HG03432 (cell line): ENCODE data around the gene SMIM17.
"Not testable (repeated sequence)": the region's sequence is repeated elsewhere in the genome, so short reads cannot be mapped to it uniquely, and the experiment has no call there.

ENCODE experiments used
- ATAC-seq: cut with Tn5 transposase; IDR thresholded peaks from one replicate; pipeline ENCODE4 v1.9.1; 2021; ENCODE audit warnings: mild to moderate bottlenecking, moderate library complexity; ENCODE audit not compliant: unreplicated experiment

Gene SMIM17

DNA sequence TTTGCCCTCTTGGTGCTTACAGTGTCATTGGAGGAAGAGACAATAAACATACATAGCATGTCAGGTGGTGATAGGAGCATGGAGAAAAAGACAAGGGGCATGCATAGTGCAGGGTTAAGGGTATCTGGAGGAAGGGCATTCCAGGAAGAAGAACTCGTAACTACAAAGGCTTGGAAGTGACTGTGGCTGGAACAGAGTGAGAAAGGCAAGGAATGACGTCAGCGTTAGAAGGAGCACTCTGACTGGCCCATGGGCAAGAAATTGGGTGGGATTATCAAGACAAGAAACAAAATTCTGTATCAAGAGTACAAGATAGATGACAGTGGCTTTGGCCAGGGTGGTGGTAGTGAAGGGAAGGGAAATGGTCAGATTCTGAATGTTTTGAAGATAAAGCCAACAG is 11.2 kb downstream of the SMIM17 start:
- ATAC-seq, result no peak

DNA sequence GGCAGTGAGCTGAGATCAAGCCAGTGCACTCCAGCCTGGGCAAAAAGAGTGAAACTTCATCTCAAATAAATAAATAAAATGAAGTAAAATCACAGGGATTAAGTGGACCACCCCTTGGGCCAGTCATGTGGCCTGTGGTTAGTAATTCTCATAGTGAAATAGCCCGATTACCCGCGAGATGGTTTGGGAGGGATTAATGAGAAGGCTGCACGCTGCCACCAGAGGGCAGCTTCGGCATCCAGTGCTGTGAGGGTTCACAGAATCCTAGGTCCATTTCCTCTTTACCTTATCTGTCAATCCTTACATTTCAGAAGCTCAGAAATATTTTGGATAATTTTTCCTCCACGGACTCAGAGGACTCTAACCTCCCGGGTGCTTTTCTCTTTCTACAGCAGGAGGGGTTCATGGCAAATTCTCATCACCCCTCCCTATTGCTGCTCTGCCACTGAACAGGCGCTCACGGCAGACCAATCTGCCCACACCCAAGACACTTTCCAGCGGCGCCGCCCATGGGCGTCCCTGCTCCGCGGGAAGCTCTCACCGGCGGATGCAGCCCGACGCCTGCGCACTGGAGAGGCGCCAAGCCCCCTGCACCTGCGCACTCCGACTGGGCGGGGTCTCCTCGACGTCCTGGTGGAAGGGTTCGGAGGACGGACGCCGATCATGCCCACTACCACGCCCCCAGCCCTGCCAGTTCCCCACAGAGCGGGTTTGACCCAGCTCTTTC is 17.6 kb downstream of the SMIM17 start:
- no peak for ATAC-seq

DNA sequence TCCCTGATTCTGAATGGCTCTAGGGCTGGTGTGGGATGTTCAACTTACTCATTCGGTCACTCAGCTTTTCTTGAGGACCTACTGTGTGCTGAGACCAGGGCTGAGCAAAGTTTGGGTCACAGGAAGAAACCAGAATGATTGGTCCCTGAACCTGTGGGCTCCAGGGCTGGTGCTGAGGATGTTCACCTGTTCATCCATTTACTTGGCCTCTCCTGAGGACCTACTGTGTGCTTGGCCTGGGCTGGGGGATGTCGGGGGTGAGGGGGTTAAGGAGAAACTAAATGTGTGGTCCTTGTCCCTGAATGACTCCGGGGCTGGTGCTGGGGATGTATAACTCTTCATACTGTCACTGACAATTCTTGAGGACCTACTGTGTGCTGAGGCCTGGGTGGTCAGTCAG is 18.3 kb downstream of the SMIM17 start:
- ATAC-seq, result no peak

DNA sequence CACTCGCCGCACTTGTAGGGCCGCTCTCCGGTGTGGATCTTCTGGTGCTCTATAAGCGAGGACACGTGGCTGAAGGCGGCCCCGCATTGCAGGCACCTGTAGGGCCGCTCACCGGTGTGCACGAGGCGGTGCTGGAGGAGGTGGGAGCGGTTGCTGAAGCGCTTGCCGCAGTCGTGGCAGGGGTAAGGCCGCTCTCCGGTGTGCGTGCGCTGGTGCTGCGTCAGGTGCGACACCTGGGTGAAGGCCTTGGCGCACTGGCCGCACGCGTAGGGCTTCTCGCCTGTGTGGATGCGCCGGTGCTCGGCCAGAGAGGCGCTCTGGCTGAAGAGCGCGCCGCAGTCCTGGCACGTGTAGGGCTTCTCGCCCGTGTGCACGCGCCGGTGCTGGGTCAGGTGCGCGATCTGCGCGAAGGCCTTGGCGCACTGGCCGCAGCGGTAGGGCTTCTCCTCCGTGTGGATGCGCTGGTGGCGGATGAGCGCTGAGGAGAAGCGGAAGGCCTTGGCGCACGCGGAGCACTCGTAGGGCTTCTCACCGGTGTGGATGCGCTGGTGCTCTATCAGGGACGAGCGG is 21.1 kb downstream of the SMIM17 start:
- no peak for ATAC-seq

DNA sequence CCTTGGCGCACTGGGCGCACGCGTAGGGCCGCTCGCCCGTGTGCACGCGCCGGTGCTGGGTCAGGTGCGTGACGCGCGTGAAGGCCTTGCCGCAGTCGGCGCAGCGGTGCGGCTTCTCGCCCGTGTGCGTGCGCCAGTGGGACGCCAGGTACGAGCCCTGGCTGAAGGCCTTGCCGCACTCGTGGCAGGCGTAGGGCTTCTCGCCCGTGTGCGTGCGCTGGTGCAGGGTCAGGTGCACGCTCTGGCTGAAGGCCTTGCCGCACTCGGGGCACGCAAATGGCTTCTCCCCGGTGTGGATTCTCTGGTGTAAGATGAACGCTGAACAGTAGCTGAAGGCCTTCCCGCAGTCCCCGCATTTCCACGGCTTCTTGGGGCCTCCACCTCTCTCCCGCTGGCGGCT is 21.6 kb downstream of the SMIM17 start:
- no peak for ATAC-seq

DNA sequence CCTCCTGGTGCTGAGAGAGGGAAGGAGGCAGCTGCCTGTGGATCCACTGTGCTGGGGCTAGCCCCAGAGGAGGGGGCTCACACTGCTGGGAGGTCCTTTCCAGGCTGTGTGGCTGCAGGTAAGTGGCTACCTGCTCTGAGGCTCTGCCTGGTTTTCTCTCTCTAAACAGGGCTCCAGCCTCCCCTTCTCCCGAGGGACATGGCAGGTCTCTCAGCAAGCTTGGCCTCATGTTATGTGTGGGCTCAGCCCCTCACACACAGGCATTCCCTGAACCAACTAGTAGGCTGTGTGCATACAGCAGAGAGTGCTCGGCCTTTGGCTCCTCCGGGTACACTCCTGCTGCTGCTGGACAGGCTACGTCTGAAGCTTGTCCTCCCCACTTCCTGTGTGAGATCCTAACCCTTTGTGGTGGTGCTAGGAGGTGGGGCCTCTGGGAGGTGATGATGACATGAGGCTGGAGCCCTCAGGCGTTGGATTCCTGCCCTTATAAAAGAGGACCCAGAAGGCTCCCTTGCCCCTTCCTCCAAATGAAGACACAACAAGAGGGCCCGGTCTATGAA is 24.4 kb downstream of the SMIM17 start:
- ATAC-seq, result no peak

DNA sequence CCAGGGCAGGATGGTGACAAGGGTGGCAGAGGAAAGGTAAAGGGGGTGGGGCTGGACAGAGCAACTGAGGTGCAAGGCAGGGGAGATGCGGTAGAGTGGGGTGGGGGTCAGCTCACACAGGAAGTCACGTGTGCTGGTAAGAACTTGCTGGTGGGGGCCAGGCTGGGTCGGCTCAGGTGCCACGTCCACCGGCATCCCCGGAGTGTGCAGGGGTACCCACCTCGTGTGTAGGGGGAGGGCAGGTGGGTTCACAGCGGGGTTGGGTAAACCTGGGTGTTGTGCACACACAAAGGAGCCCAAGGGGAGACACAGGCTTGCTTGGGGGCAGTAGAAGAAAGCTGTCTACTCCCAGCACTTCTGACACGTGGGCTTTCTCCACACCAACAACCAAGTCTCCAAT is 25.7 kb downstream of the SMIM17 start:
- no peak for ATAC-seq

DNA sequence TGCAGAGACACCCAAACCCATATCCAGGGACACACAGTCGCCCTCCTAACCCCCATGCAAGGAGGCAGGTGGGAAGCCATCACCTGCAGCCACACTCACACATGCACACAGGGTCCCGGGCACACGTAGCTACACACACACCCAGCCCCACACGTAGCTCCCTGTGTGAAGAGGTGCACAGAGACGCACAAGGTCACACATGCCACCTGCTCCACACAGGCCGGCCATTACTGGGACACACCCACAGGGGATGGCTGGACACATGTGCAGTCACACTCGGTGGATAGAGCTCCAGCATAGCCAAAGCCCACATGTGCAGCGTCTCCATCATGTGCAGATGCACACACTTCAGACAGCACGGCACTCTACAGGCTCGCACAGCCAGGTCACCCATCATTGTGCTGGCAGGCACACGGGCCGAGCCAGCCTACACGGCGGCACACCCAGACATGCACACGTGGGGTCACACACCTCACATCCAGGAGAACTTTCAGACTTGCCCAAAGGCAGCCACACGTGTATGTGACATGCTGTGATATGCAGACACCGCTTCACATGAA is 27.5 kb downstream of the SMIM17 start:
- ATAC-seq, result no peak

DNA sequence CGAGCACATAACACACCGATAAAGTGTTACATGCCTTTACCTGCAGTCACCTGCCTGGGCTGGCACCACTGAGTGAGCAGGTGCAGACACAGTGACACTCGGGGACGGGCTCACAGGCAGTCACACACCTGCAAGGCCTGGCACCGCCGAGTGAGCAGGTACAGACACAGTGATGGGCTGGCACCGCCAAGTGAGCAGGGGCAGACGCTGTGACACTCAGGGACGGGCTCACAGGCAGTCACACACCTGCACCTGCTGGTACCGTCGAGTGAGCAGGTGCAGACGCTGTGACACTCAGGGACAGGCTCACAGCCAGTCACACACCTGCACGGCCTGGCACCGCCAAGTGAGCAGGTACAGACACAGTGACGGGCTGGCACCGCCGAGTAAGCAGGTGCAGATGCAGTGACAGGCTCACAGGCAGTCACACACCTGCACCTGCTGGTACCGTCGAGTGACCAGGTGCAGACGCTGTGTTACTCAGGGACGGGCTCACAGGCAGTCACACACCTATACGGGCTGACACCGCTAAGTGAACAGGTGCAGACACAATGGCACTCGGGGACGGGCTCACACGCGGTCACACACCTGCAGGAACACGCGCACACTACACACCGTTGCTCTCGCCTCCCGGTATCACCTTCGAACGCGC is 28.1 kb downstream of the SMIM17 start:
- ATAC-seq, result no peak

DNA sequence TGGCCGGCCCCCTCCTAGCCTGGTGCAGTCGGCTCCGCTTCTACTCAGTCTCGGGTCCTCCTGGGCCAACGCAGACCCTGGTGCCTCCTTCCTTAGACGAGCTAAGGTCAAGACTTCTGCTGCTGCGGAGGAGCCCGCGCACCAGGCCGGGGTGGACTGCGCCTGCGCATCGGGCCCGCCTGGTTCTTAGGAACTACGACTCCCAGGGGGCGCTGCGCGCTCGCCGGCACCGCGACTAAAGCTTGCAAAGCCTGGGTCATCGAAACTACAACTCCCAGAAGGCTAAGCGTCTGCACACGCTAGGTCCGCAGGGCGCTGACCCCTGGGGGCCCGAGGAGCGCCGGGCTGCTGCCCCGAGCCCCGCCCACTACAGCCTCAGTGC is 28.6 kb downstream of the SMIM17 start, which contains the start of gene ZNF835:
ZNF835 (minus strand) TSS at position 145 of the 382 bp plus-strand sequence. CDS start 6,559 bp downstream, outside the sequence.
- no peak for ATAC-seq

DNA sequence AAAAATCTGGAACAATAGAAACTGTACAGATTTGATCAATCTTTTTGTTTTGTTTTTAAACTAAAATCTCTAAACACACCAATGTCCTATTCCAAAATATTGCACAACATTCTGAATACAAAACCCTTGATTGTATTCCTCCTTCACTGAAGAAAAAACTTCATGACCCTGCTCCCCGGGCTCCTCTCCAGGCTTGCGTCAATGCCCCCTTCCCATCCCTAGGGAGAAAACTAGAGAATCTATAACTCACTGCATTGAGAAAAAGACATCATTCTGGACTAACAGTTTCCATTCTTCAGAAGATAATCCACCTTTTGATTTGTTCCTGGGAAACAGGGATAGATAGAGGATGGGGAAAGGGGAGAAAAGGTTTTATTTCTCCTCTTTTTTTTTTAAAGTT is 29.7 kb downstream of the SMIM17 start:
- ATAC-seq, result not testable (repeated sequence)

DNA sequence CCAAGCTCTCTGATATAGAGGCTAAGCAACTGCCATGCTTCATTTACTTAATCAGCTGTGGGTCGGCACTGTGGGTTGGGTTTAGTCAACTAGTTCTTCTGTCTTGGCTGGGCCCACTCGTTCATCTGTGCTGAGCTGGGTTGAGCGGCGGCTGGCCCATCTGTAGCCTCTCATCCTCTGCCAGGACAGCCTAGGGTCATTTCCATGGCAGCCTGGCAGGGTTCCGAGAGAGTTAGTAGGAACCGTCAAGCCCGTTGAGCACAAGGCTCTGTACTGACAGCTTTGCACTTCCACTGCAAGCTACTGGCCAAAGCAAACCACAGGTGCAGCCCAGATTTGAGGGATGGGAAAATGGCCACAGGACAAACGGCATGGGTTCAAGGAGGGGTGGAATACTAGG is 35.2 kb downstream of the SMIM17 start:
- ATAC-seq, result no peak

DNA sequence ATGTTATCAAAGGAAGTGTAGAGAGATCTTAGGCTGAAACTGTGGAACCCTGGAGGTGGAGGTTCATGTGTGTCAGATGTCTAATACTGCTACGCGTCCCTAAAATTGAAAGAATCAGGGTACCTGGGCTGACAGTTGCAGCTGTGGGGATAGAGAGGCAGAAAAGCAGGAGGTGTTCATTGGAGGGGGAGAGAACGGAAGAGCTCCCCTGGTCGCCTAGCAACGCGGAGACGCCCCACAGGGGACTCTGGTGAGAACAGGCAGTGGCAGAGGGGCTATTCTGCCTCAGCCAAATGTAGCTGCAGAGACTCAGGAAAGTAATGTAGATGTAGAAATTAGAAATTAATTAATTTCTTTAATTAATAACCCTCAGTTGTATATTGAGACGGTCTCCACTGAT is 38.7 kb downstream of the SMIM17 start:
- ATAC-seq, result no peak

DNA sequence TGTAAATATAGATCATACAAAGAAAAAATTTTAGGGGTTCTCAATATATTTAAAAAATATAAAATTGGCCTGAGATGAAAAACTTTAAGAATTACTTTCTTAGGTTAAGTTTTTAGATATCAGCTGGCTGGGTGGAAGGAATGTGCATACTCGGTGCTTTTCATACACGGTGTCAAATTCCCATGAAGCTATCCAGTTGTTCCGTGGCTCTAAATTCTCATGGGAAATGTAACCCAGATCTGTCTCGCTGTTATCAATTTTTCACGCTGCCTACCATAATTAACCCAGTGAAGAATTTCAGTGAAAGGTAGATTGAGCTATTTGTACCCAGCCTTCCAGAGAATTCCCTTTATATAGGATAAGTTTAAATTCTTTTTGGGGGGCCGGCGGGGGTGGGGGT is 40.2 kb downstream of the SMIM17 start:
- ATAC-seq, result no peak

DNA sequence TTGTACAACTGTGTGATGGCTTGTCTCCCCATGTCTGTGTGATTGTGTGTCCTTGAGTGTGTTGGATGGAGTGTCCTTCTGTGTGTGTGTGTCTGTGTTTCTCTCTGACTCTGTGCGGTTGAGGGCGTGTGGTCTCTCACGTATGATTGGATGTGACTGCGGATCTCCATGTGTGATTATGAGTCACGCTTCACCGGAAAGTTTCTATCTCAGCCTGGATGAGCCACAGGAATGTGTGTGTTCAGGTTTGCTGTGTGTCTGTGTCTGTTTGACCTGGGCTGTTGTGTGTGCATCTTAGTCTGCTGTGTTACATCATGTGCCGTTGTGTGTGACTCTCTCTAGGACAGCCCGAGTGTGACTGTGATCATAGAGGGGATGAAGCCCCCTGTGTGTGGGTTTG is 44.1 kb downstream of the SMIM17 start:
- no peak for ATAC-seq

DNA sequence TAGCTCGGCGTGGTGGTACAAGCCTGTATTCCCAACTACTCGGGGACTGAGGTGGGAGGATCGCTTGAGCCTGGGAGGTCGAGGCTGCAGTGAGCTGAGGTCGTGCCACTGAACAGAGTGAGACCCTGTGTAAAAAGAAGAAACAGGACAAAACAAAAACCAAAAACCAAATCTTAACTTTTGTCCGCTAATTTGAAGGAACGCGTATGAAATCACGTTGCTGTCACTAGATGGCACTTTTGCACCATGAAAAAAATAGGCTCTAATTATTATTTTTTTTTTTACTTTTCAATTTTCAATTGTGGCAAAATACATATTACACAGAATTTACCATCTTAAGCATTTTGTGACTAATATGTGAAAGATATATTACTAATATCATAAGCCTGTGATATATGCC is 46.2 kb downstream of the SMIM17 start:
- no peak for ATAC-seq

DNA sequence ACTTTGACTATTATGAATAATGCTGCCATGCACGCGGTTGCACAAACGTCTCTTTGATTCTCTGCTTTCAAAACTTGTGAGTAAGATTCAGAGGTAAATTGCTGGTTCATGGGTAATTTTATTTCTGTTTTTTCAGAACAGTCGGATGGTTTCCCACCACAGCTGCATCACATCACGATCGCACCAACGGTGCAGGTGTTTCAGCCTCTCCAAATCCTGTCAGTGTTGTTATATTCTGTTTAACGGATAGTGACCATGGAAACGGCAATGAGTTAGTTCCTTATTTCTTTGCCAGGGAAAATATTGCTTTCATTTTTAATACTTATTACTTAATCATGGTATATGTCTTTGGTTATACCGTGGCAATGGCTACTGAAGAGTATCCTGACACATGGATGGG is 47.7 kb downstream of the SMIM17 start:
- no peak for ATAC-seq

DNA sequence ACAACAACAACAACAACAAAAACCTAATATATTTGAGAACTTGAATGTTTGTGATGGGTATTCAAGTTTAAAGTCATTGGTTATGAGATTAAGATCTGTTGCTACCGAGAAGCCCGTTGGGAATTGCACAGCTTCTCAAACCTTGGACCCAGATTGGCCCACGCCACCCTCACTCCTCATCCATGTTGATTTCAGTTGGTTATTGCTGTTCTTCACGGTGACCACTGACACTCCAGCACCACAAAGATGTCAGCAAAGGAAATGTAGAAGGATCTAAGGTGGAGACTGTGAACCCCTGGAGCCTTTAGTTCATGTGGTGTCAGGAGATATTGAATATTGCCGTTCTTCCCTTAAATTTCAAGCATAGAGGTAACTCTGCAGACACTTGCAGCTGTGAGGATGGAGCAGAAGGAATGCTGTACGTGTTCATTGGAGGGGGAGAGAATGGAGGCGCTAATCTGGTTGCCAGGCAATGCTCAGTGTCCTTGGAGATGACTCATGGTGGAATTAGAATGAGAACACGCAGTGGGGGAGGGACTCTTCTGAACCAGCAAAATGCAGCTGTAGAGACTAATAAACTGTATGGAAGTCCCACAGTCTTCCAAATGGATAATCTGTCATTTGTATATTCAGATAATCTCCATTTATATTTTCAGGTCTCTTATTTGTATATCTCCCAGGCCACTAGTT is 49.4 kb downstream of the SMIM17 start:
- ATAC-seq, result no peak

DNA sequence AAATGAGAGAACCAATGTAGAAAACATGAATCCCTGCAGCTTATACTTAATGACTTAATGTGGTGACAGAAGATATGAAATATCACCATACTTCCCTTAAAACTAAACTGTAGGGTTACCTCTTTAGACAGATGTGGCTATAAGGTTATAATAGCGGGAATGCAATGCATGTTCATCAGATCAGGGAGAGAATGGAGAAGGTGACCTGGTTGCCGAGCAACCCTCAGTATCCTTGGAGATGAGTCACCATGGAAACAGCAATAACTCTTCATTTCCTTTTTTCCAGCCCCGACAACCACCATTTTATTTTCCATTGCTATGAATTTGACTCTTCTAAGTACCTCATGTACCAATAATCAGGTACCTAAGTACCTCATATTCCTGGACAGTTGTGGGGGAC is 56.6 kb downstream of the SMIM17 start:
- no peak for ATAC-seq

DNA sequence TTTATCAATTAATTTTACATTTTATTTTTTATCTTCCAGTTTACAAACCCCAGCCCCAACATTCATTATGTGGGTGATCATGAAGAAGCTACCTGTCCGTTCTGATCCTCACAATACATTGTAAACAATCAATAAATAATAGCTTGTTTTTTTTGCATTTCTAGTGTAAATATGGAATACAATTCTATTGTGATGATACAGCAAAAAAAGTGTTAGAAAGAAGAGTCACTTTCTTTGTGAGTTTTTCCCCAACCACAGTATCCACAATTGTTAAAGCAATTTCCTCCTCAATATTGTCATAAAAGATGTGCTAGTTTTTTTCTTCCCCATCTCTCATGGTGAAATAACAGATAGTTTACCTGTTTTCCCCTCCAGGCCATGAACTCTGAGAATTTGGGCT is 58.9 kb downstream of the SMIM17 start:
- no peak for ATAC-seq

DNA sequence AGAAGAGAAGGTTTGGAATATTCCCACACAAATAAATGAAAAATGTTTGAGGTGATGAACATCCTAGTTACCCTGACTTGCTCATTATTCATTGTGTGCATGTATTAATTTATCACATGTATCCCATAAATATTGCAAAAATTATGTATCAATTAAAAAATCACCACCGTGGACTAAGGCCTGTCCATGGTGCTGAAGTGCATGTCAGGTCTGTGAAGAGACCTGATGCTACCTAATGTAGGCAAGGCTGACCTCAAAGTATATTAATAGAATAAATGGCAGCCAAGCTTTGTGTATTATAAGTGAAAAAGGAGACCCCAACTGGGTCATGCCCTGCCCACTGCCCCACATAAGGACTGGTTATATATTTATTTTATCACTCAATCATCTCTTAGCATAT is 63.0 kb downstream of the SMIM17 start:
- ATAC-seq, result no peak
